NCI-H748 treated with DMSO at 0.1 percent for 48 hours (cell line): Measurements from ENCODE around the gene BMP7.
"Not testable (repeated sequence)": the region's sequence is repeated elsewhere in the genome, so short reads cannot be mapped to it uniquely, and the experiment has no call there.

Source experiments
- DNase-seq: peaks from one replicate; lab custom pipeline; 2025; lab: John Stamatoyannopoulos, UW

BMP7 gene

GRCh38 chr20:57249073-57249472, 17.4 kb downstream of the BMP7 start:
- DNase-seq: no peak

GRCh38 chr20:57248132-57248797, 18.2 kb downstream of the BMP7 start:
- no peak for DNase-seq

- DNase-seq: no peak
Measured at GRCh38 chr20:57247292-57247965, 19.0 kb downstream of the BMP7 start.

- no peak for DNase-seq
Measured at GRCh38 chr20:57245997-57246396, 20.4 kb downstream of the BMP7 start.

- no peak for DNase-seq
Measured at GRCh38 chr20:57244627-57245214, 21.7 kb downstream of the BMP7 start.

- DNase-seq: no peak
Measured at GRCh38 chr20:57244221-57244585, 22.2 kb downstream of the BMP7 start.

- no peak for DNase-seq
Measured at GRCh38 chr20:57243480-57244220, 22.8 kb downstream of the BMP7 start.

- no peak for DNase-seq
Measured at GRCh38 chr20:57242414-57242813, 24.0 kb downstream of the BMP7 start.

- DNase-seq: no peak
Measured at GRCh38 chr20:57241363-57241991, 25.0 kb downstream of the BMP7 start.

GRCh38 chr20:57240581-57241362, 25.7 kb downstream of the BMP7 start:
- DNase-seq: no peak

- not testable (repeated sequence) for DNase-seq
Measured at GRCh38 chr20:57239725-57240124, 26.7 kb downstream of the BMP7 start.

GRCh38 chr20:57239324-57239723, 27.1 kb downstream of the BMP7 start:
- not testable (repeated sequence) for DNase-seq

GRCh38 chr20:57238089-57238488, 28.4 kb downstream of the BMP7 start:
- DNase-seq: no peak

GRCh38 chr20:57237585-57237953, 28.9 kb downstream of the BMP7 start:
- DNase-seq: no peak

- DNase-seq: no peak
Measured at GRCh38 chr20:57236813-57237584, 29.4 kb downstream of the BMP7 start.

GRCh38 chr20:57234556-57235251, 31.7 kb downstream of the BMP7 start:
- DNase-seq: no peak

GRCh38 chr20:57231951-57232428, 34.5 kb downstream of the BMP7 start:
- peak; percentile 14 for DNase-seq

GRCh38 chr20:57231161-57231560, 35.3 kb downstream of the BMP7 start:
- no peak for DNase-seq

GRCh38 chr20:57230247-57230646, 36.2 kb downstream of the BMP7 start:
- no peak for DNase-seq

GRCh38 chr20:57229490-57229889, 37.0 kb downstream of the BMP7 start:
- no peak for DNase-seq
